Activated naive CD4-positive, alpha-beta T cell treated with anti-CD3 and anti-CD28 coated beads, Interleukin-2, amount 50 U/mL, for 72 hours (primary cell): ENCODE data around the gene SND1. TPM values are rescaled to one million over a fixed set of nuclear protein-coding genes. Genes with fewer than 3 reads are reported as not detected.

Experiments used
- ATAC-seq, 2 donors: fragments of 150-1000 bp; cut with Tn5 transposase; 2 replicates each; pipeline ENCODE4 v1.10.0; 2021; ENCODE audit warnings: mild to moderate bottlenecking in 2 of 2, moderate library complexity in 2 of 2
- DNase-seq, 2 donors: peaks; one replicate each; pipeline ENCODE4 v3.0.0; 2021 to 2022; ENCODE audit warnings: low spot score in 2 of 2
- H3K27ac Mint-ChIP-seq, 2 donors: one replicate each; pipeline ENCODE4 v1.8.0; 2022; ENCODE audit warnings: mild to moderate bottlenecking in 2 of 2, mixed read lengths in 2 of 2
- H3K36me3 Mint-ChIP-seq, 2 donors: one replicate each; pipeline ENCODE4 v1.8.0; 2022; ENCODE audit warnings: mixed read lengths in 2 of 2
- H3K9me3 Mint-ChIP-seq, 2 donors: one replicate each; pipeline ENCODE4 v1.8.0; 2022; ENCODE audit warnings: mixed read lengths in 2 of 2
- total RNA-seq, 2 donors: library from RNA; stranded (reverse); gene quantifications; one replicate each; pipeline ENCODE4 v1.2.3, GENCODE V29; 2022

The SND1 gene
- total RNA-seq, 2 donors from 2014 or later = 175 to 246 TPM

DNA sequence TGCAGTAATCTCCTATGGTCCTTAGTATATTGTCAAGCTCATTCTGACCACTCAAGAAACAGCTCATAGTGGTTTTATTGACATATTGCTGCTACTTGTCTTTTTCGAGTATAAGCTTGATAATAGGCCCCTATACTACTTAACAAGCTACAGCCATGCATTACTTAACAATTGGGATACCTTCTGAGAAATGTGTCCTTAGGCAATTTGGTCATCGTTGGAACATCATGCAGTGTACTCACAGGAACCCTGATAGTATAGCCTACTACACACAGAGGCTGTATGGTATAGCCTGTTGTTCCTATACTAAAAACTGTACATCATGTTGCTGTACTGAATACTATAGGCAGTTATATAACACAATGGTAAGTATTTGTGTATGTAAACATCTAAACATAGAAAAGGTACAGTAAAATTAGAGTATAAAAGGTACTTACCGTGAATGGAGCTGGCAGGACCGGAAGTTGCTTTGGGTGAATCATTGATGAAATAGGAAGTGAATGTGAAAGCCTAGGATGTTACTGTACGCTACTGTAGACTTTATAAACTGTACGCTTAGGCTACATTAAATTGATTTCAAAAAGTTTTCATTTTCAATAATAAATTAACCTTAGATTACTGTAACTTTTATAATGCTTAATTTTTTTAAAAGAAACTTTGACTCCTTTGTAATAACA is 218.4 kb downstream of the SND1 start:
- Mint-ChIP-seq H3K27ac (no peak overlapping the region), H3K36me3 (peaks cover 11 to 27% of the 10 kb centered on the region in 2 donors), H3K9me3 (no peaks in the 10 kb centered on the region)
- DNase-seq (no peak), ATAC-seq (no peak)

DNA sequence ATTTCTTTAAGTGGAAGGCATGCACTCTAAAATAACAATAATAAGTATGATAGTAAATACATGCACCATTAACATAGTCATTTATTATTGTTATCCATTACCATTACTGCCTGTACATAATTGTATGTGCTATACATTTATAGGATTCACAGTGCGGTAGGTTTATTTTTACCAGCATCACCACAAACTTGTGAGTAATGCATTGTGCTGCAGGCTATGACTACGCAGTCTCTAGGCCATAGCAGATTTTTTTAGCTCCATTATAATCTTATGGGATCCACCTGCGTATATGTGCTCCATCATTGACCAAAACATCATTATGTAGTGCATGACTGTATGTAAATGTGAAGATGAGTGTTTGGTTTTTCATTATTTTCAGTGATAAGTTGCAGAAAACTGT is 219.2 kb downstream of the SND1 start:
- ATAC-seq = no peak
- no peak for DNase-seq
- Mint-ChIP-seq H3K36me3 (peaks cover 11 to 30% of the 10 kb centered on the region in 2 donors), H3K27ac (no peak overlapping the region), H3K9me3 (no peaks in the 10 kb centered on the region)

DNA sequence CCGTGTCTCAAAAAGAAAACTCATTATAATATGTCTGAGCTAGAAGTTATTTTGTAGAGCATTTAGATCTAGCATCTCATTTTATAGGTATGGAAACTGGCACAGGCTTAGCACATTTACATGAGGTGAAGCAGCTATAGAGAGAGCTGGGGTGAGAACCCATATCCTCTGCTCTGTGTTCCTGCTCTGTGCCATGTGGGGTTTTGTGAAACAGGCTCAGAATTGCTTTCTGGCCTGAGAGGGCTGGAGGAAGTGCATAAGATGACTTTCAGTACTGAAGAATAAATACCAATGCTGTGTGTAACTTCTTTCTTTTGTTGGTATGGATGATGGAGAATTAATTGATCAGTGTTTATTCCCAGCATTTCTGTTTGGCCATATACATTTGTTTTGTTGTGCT is 220.1 kb downstream of the SND1 start:
- H3K36me3 Mint-ChIP-seq = peaks cover 5 to 22% of the 10 kb centered on the region in 2 donors
- DNase-seq = no peak
- no peaks in the 10 kb centered on the region for H3K9me3 Mint-ChIP-seq
- no peak overlapping the region for H3K27ac Mint-ChIP-seq
- ATAC-seq = no peak

DNA sequence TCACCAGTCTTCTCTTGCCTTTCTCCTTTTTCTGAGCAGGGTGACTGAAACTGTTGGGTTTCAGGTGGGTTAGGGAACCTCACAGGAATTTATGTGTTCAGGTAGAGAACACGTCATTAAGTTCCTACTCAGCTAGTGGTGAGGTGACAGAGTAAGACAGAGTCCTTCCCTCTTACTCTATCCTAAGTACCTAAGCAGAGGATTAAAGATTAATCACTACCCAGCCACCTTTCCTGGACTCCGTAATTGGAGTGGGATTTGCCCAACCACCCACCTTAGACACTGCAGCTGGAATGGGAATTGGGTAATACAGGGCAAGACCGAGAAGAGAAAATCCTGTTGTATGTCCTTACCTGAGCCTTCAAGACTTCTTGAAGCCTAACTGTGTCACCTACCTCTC is 221.2 kb downstream of the SND1 start:
- Mint-ChIP-seq H3K36me3 (peaks cover 0 to 12% of the 10 kb centered on the region in 2 donors), H3K9me3 (no peaks in the 10 kb centered on the region), H3K27ac (no peak overlapping the region)
- DNase-seq (no peak), ATAC-seq (no peak)

DNA sequence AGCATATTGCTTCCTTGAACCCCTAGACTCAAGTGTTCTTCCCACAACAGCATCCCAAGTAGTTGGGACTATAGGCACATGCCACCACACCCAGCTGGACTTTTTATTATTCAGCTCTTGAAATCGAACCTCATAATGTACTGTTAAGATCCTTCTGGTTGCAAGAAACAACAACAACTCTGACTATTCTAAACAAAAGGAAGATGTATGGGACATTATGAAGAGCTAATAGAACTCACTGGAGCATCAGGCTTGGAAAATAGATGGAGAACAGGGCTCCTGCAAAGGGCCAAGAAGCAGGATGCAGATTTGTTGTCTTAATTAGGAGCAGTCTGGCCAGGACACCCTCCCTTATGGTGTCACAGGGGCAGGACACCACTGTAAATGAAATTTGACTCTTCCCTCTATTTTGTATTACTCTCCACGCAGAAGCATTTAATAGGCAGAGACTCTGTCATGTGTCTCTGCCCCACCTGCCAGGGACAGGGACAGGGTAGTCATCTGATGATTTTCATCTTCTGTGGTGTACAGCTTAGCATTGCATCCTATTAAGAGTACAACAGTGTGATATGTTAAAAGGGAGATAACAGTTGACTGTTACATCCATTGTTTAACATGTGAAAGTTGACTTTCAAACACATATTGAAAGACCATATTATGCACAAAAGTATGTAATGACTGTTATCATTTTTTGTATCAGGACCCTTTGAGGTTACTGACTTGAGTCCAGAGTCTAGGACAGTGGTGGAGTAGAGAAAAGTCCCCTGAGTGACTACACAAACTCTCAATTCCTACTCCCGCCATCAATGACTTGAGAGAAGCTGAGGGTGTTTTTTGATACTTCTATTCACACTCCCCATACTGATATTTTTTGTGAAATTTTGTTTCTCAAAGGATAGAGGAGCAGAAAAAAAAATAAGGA is 222.0 kb downstream of the SND1 start:
- DNase-seq = no peak
- Mint-ChIP-seq H3K9me3 (no peaks in the 10 kb centered on the region), H3K27ac (no peak overlapping the region), H3K36me3 (peaks cover 0 to 12% of the 10 kb centered on the region in 2 donors)
- ATAC-seq = peak; percentile 85 to 91

DNA sequence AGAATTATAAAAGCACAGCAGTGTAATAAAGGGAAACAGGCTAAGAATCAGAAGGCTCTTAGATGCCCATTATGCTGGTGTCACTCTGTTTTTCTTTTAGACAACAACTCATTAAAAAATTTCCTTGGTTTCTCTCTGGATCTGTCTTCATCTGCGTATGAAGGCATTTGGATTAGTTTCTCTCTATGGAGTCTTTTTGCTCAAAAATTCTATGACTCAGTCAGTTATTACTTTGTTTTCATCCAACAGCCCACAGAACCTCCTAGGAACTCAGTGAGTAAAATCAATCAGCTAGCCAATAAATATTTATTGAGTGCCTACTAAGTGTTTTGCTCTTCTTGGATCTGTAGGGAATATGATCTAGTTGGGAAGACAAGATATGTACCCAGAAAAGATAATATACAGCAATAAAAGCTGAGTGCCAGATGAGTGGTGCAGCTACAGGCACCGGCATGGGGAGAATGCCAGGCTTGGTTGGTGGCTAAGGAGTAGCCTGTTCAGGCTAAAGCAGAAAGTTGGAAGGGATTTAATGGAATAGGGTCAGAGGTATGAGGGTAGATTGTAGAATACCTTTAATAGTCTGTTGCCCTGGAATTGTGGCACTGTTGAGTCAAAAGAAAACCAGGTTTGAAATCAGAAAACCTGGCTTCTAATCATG is 223.1 kb downstream of the SND1 start:
- no peaks in the 10 kb centered on the region for H3K9me3 Mint-ChIP-seq
- H3K27ac Mint-ChIP-seq = peak overlapping the region in 1 of 2 donors; percentile 23
- H3K36me3 Mint-ChIP-seq = peaks cover 0 to 12% of the 10 kb centered on the region in 2 donors
- DNase-seq = no peak
- ATAC-seq = no peak

DNA sequence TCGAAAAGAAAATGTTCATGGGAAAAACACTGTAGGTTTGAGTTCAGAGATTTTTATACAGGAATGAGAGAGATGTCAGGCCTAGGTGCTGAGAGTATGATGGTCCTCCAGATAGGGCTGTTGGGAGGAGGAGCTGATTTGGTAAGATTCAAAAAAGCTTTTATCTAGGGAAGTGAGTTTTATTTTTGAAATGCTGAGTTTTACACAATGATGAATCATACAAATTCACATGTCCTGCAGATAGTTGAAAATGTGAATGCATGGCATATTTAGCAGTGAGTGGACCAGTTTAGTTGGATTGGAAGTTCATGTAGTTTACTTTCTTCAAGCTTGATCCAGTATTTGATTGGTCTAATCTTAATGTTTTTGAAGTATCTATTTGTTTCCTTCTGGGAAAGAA is 224.4 kb downstream of the SND1 start:
- no peak for DNase-seq
- no peak for ATAC-seq
- H3K27ac Mint-ChIP-seq = no peak overlapping the region
- H3K36me3 Mint-ChIP-seq = peaks cover 0 to 12% of the 10 kb centered on the region in 2 donors
- no peaks in the 10 kb centered on the region for H3K9me3 Mint-ChIP-seq

DNA sequence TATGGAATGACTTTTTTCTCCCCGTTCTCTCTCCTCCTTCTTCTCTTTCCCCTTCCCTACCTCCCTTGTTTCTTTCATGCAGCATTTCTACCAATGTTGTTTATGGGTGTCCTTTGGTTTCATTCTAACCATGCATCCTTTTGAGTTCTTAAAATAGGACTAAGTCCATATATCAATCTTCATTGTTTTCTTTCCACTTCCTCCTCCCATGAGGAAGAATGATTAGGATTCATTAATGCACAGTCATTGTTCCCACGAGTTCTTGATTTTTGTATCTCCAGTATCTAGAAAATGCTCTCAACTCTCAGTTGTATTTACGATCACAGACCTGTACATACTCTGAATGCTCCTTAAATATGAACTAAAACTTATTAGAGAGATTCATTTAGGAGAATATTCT is 226.0 kb downstream of the SND1 start:
- DNase-seq = no peak
- no peaks in the 10 kb centered on the region for H3K9me3 Mint-ChIP-seq

DNA sequence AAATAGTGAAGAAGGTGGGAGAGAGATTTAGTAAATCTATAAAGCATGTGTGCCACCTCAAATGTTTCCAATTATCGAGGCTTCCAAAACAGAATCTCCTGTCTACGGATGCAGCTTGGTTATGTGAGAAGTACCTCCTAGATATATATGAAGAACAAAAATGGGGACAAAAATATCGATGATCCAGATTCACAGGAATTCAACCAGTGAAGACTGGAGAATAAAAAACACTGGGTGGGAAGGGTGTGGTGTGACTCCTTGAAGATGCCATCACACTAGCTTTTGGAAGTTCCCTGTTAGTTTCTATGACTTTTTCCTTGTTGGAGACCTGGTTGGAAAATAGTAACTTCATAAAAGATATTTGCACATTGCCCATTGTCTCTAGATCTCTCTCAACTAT is 226.8 kb downstream of the SND1 start:
- DNase-seq (no peak), ATAC-seq (no peak)
- Mint-ChIP-seq H3K27ac (no peak overlapping the region), H3K9me3 (no peaks in the 10 kb centered on the region), H3K36me3 (peaks cover 0 to 7% of the 10 kb centered on the region in 2 donors)

More for the DNA sequence above, 226.0 kb downstream of the SND1 start:
- ATAC-seq = no peak
- peaks cover 0 to 7% of the 10 kb centered on the region in 2 donors for H3K36me3 Mint-ChIP-seq
- H3K27ac Mint-ChIP-seq = no peak overlapping the region

DNA sequence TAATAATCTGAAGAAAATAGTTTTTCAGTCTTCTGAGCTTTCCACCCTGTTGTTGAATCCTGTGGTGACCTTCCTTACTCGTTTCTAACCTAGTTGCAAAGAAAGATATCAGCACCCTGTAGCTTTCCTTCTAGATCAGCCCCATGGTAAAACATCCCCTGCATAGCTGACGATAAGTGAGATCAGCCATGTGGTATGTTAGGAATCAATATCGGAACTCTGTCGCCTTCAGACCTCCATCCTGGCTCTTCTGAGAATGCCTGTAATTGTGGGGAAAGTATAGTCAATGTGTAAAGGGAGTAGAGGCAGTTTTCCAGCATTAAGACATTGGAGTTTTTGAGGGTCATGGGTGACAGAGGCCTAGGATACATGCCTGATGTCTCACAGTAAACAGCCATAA is 227.4 kb downstream of the SND1 start:
- Mint-ChIP-seq H3K36me3 (peaks cover 0 to 7% of the 10 kb centered on the region in 2 donors), H3K9me3 (no peaks in the 10 kb centered on the region), H3K27ac (no peak overlapping the region)
- no peak for DNase-seq
- no peak for ATAC-seq

DNA sequence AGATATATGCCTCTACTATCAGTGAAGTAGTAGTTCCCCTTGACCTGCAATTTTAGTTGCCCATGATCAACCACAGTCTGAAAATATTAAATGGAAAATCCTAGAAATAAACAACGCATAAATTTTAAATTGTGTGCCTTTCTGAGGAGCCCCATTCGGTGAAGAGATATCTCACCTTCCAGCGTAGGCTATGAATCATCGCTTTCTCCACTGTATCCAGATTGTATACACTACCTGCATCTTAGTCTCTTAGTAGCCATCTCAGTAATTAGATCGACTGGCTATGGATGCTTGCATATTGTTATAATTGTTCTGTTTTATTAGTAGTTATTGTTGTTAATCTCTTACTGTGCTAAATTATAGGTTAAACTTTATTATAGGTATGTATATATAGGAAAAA is 227.9 kb downstream of the SND1 start:
- H3K36me3 Mint-ChIP-seq = peaks cover 0 to 7% of the 10 kb centered on the region in 2 donors
- no peak overlapping the region for H3K27ac Mint-ChIP-seq
- no peaks in the 10 kb centered on the region for H3K9me3 Mint-ChIP-seq
- DNase-seq (no peak), ATAC-seq (no peak)

DNA sequence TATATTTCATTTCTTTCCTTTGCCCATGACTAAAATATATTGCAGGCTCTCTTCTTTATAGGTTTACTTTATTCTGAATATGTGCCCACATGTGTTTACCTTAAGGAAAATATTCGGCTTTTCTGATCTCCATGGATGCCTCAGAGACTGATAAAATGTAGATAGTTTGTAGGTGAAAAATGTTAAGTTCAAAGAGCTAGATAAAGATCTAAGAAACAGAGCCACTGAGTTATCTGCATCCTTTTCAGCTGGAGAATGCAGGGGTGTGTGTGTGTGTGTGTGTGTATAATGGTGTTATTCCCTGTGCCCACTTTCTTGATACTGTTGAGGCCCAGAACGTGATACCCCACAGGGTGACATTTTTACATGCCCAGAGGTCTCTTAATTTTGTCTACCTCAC is 228.5 kb downstream of the SND1 start:
- H3K36me3 Mint-ChIP-seq = peaks cover 0 to 1% of the 10 kb centered on the region in 2 donors
- DNase-seq (no peak), ATAC-seq (no peak)
- no peak overlapping the region for H3K27ac Mint-ChIP-seq
- H3K9me3 Mint-ChIP-seq = no peaks in the 10 kb centered on the region

DNA sequence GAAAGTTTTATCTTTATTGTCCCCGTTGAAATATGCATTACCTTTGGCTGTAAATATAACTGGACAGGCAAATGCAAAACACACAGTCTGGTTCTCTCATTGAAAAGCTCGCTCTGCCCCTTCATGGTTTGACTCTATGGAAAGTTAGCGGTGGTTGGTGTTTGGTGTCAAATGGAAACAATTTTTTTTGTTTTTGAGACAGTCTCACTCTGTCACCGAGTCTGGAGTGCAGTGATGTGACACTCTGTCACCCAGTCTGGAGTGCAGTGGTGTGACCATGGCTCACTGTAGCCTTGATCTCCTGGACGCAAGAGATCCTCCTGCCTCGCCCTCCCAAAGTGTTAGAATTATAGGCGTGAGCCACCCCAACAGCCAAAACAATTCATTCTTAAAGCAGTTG is 229.6 kb downstream of the SND1 start:
- ATAC-seq (peak in 1 of 2 donors; percentile 46), DNase-seq (no peak)
- Mint-ChIP-seq H3K27ac (no peak overlapping the region), H3K36me3 (no peaks in the 10 kb centered on the region), H3K9me3 (no peaks in the 10 kb centered on the region)

DNA sequence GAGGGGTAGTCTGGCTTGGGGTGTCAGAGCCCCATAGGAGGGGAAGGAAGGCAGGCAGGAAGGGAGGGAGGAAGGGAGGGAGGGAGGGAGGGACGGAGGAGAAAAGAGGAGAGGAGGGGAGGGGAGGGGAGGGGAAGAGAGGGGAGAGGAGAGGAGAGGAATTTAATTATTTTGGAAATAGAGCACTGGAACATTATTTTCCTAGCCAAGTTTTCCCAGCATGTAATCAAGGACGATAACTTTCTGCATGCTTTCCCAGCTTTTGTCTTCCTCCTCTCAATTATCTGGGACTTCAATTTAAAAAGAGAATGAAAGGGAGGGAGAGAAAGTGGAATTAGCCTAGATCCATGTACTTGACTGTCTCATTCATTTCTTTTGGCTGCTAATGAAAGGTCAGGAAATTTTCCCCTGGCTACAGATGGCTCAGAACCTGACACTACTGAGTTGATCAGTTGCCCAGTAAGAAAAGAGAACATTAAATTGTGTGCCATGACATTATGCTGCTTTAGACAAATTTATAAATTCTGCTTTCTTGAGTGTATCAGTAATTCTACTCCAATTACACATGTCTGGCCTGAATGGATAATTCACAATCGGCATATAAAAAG is 230.4 kb downstream of the SND1 start:
- no peaks in the 10 kb centered on the region for H3K9me3 Mint-ChIP-seq
- DNase-seq (no peak), ATAC-seq (no peak)
- H3K36me3 Mint-ChIP-seq = peaks cover 0 to 4% of the 10 kb centered on the region in 2 donors
- H3K27ac Mint-ChIP-seq = no peak overlapping the region

DNA sequence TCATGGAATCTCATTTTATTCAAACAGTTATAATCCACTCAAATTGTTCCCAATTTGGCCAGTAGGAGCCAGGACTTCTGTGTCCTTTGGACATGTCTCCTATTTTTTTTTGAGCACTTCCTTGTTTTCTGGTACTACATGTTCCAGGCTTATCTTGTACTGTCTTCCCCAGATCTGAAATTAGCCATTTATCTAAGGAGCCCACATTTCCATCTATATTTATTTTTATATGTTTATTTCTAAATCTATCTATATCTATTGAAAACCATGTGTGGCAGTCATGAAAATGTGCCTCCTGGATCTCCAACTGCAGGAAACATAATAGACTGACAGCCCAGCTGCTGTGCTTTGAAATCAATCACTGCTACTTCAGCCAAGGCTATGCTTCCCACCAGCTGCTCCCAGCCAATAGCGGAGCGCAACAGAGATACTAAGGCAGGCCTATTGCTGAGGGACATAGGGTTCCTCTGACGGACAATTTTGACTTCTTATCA is 232.1 kb downstream of the SND1 start:
- H3K27ac Mint-ChIP-seq = no peak overlapping the region

DNA sequence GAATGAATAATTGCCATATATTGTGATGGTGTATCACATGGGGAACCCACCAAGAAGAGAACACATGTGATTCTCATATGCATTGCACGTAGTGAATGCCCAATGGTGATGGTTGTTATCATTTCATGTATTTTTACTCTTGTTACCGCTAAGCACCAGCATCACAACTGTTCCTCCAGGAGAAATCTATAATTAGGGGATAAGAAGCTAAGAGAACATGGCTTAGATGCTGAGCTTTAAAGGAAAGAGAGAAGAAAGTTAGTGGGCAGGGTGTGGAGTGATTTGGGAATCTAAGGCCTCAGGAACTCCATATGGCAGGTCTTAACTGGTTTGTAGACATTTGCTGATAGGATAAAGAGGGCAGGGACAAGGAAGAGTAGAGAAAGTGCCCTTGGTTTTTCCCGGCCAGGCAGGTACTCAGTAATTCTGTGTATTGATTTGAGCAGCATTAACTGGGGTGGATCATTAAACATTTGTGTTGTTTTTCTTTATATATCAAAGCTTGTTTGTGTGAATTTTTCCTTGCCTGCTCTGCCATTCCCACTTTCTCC is 233.3 kb downstream of the SND1 start:
- no peak overlapping the region for H3K27ac Mint-ChIP-seq
- peaks cover 8 to 27% of the 10 kb centered on the region in 2 donors for H3K36me3 Mint-ChIP-seq
- no peaks in the 10 kb centered on the region for H3K9me3 Mint-ChIP-seq
- ATAC-seq (no peak), DNase-seq (no peak)

More for the DNA sequence above, 232.1 kb downstream of the SND1 start:
- H3K9me3 Mint-ChIP-seq = no peaks in the 10 kb centered on the region
- no peak for ATAC-seq
- H3K36me3 Mint-ChIP-seq = peaks cover 4 to 17% of the 10 kb centered on the region in 2 donors
- DNase-seq = no peak
